Amygdala (tissue), 56 donors: ENCODE data around the gene RELCH.
"Not testable (repeated sequence)": the region's sequence is repeated elsewhere in the genome, so short reads cannot be mapped to it uniquely, and the experiment has no call there.

Experiments
- DNase-seq, 56 donors: peaks; one replicate each; lab custom pipeline; 2025; lab: John Stamatoyannopoulos, UW

The RELCH gene, protein sequence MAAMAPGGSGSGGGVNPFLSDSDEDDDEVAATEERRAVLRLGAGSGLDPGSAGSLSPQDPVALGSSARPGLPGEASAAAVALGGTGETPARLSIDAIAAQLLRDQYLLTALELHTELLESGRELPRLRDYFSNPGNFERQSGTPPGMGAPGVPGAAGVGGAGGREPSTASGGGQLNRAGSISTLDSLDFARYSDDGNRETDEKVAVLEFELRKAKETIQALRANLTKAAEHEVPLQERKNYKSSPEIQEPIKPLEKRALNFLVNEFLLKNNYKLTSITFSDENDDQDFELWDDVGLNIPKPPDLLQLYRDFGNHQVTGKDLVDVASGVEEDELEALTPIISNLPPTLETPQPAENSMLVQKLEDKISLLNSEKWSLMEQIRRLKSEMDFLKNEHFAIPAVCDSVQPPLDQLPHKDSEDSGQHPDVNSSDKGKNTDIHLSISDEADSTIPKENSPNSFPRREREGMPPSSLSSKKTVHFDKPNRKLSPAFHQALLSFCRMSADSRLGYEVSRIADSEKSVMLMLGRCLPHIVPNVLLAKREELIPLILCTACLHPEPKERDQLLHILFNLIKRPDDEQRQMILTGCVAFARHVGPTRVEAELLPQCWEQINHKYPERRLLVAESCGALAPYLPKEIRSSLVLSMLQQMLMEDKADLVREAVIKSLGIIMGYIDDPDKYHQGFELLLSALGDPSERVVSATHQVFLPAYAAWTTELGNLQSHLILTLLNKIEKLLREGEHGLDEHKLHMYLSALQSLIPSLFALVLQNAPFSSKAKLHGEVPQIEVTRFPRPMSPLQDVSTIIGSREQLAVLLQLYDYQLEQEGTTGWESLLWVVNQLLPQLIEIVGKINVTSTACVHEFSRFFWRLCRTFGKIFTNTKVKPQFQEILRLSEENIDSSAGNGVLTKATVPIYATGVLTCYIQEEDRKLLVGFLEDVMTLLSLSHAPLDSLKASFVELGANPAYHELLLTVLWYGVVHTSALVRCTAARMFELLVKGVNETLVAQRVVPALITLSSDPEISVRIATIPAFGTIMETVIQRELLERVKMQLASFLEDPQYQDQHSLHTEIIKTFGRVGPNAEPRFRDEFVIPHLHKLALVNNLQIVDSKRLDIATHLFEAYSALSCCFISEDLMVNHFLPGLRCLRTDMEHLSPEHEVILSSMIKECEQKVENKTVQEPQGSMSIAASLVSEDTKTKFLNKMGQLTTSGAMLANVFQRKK

DNA sequence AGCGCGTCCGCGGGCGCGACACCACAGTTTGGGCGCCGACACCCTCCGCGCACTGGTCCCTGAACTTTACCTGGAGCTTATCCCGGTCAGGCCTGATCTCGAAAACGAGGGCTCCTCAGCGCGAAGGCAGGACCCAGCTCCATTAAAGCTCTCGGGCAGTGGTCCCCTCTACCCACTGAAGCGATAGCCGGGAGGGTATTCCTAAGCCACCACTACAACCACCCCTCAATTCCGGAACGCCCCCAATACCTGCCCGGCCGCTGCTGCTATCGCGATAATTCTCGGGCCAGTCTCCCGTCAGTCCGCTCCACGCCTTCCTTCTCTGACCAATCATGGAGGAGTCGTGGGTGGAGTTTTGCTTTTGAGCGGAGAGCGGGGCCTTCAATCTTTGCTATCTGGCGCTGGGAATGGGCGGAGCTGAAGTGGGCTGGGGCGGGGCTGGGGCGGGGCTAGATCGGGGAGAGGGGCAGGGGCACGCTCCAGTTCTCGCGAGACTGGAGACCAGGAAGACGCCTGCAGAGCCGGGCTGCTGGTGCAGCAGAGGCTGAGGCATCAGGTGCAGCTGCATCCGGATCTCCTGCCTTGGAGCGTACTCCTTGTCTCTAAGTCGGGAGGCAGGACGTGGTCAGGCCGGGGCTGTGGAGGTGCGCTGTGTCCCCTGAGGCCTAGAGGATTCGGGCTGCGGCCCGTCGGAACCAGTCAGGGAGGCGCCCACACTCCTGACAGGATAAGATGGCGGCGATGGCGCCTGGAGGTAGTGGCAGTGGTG lies at the start of gene RELCH, which contains the start of gene PIGN:
Gene RELCH, plus strand, starts transcription at position 482 of the 769 bp plus-strand sequence. Its CDS starts 251 bp downstream, at position 733.
Gene PIGN, minus strand, starts transcription at position 283 of the 769 bp plus-strand sequence. CDS start 25,703 bp downstream, outside the sequence.
- peak; percentile 60 to 99 (median 96) for DNase-seq

- DNase-seq, result no peak
Observed at GRCh38 chr18:62138461-62139235, 48.4 kb upstream of the RELCH start.

DNA sequence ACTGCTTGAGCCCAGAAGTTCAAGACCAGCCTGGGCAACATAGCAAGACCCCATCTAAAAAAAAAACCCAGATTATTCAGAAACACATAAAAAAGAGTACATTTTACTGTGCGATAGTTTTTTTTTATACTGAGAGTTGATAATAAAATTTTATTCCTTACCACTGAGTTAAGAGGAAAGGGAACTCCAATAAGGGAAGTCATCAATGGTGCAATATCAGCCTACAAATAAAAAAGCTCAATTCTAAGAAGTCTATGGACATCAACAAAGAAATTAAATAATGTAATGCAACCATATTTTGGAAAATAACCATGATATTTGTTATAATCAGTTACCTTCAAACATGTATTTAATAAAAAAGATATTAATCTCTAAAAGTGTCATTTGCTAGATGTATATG lies 46.8 kb upstream of the RELCH start:
- no peak for DNase-seq

DNA sequence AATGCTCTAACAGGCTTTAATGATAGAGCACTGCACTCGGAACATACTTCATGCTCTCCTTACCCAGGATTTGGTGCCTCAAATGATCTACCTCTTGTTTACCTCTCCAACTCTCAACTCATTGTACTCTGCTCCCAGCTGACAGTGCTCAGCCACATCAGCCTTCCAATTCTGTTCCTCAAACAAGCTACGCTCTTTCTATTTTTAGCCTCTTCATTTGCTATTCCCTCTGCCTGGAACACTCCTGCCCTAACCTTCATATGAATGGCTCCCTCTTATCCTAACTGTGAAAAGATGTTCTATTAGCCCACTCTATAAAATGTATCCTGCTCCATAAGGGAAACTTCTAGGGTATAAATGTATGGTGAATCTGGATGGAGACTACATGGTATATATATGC lies 42.7 kb upstream of the RELCH start:
- no peak for DNase-seq

GRCh38 chr18:62151068-62151771 lies 35.8 kb upstream of the RELCH start:
- no peak for DNase-seq

- DNase-seq, result no peak
Observed at GRCh38 chr18:62152844-62153243, 34.2 kb upstream of the RELCH start.

DNA sequence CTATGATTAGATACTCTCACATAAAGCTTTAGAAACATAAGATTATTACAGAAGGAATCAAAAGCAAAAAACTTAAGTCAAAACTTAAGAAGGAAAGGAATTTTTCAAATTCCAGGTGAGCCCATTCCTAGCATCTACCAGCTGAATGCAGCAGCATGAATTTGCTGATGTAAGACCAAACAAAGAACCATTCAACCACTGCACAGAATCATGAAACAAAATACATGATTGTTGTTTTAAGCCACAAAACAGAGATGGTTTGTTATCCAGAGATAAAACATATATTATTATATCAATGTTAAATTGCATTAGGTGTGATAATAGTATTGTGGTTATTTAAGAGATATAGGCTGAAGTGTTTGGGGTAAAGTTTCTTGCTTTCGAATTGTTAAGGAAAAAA lies 29.2 kb upstream of the RELCH start:
- peak in 1 of 56 donors; percentile 1 for DNase-seq

GRCh38 chr18:62164310-62164709 lies 22.7 kb upstream of the RELCH start:
- DNase-seq, result no peak

DNA sequence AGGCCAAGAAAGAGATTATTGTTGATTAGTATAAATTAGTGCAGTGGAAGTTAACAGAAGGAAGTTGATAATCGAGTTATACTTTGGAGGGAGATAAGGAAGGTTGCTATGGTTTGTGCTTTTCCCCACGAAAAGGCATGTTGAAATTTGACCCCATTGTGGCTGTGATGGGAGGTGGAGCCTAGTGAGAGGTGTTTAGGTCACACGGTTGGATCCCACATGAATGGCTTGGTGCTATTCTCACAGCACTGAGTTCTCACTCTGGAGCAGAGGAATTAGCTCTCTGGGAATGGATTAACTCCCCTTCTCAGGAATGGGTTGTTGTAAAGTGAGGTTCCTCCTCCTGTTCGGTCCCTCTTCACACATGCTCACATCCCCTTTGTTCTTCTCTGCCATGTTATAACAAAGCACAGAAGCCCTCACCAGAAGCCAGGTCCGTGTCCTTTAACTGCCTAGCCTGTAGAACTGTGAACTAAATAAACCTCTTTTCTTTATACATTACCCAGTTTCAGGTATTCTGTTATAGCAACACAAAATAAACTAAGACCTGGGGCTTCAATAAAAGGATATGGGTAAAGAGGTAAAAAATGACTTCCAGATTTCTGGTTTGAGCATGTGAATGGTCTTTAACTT lies 22.1 kb upstream of the RELCH start:
- no peak for DNase-seq

GRCh38 chr18:62165583-62165982 lies 21.5 kb upstream of the RELCH start:
- no peak for DNase-seq

- not testable (repeated sequence) for DNase-seq
Observed at GRCh38 chr18:62166524-62166923, 20.5 kb upstream of the RELCH start.

- no peak for DNase-seq
Observed at GRCh38 chr18:62170857-62171256, 16.2 kb upstream of the RELCH start.

- DNase-seq, result no peak
Observed at GRCh38 chr18:62172298-62172697, 14.8 kb upstream of the RELCH start.

- no peak for DNase-seq
Observed at GRCh38 chr18:62175521-62175920, 11.5 kb upstream of the RELCH start.

DNA sequence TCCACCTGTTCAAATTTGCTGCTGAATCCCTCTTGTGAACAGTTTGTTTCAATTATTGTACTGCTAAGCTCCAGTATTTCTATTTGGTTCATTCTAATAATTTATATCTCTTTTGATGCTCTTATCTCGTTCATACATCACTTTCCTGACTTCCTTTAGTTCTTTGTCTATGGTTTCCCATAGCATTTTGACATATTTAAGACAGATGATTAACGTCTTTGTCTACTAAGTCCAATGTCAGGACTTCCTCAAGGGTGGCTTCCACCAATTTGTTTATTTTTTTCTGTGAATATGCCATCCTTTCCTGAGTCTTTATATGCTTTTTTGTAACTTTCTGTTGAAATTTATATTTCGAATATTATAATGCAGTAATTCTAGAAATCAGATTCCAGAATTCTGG lies 9.8 kb upstream of the RELCH start:
- DNase-seq, result no peak

GRCh38 chr18:62179213-62179612 lies 7.8 kb upstream of the RELCH start:
- DNase-seq, result no peak

GRCh38 chr18:62182220-62182619 lies 4.8 kb upstream of the RELCH start:
- DNase-seq, result no peak
